WTC11 (cell line): ENCODE results near the gene TCEANC2. TPM values are rescaled to one million over a fixed set of nuclear protein-coding genes. Genes with fewer than 3 reads are reported as not detected.

Experiments used
- ATAC-seq: fragments of 200-7000 bp; cut with Tn5 transposase; 2 replicates; pipeline ENCODE4 v1.10.0; 2021; ENCODE audit warnings: mild to moderate bottlenecking, moderate library complexity
- CTCF ChIA-PET: fragments of 300-600 bp; sonication (Branson Sonifier 250); formaldehyde crosslinking; loops from one replicate; lab custom pipeline; 2021; ENCODE audit warnings: antibody characterized with exemption; lab: Charles Lee
- POLR2A ChIA-PET: fragments of 350-600 bp; sonication (Branson Sonifier 250); formaldehyde crosslinking; loops from one replicate; lab custom pipeline; 2021; ENCODE audit warnings: antibody characterized with exemption; lab: Charles Lee
- DNase-seq: peaks from one replicate; pipeline ENCODE4 v3.0.0; 2021; ENCODE audit warnings: low spot score
- H3K27ac Mint-ChIP-seq: 2 replicates; pipeline ENCODE4 v1.8.0; 2021; ENCODE audit warnings: mixed read lengths
- H3K27me3 Mint-ChIP-seq: 2 replicates; pipeline ENCODE4 v1.8.0; 2021; ENCODE audit warnings: low read depth, mild to moderate bottlenecking, moderate library complexity, mixed read lengths
- H3K36me3 Mint-ChIP-seq: 2 replicates; pipeline ENCODE4 v1.8.0; 2021; ENCODE audit warnings: mixed read lengths
- H3K4me1 Mint-ChIP-seq: 2 replicates; pipeline ENCODE4 v1.8.0; 2022; ENCODE audit warnings: mixed read lengths
- H3K4me3 Mint-ChIP-seq: 2 replicates; pipeline ENCODE4 v1.8.0; 2021; ENCODE audit warnings: mild to moderate bottlenecking, moderate library complexity, mixed read lengths
- H3K9me3 Mint-ChIP-seq: 2 replicates; pipeline ENCODE4 v1.8.0; 2021; ENCODE audit warnings: mixed read lengths
- ELF4 ChIP-seq: sonication (generic); formaldehyde crosslinking; IDR thresholded peaks from 2 replicates; pipeline ENCODE4 v1.8.1; 2022; ENCODE audit warnings: low read depth, mild to moderate bottlenecking, moderate library complexity, missing genetic modification reagents
- KAT7 ChIP-seq: sonication (generic); formaldehyde crosslinking; IDR thresholded peaks from 2 replicates; pipeline ENCODE4 v1.8.1; 2023; ENCODE audit warnings: missing genetic modification reagents, mild to moderate bottlenecking, borderline replicate concordance
- MXD4 ChIP-seq: fragments of 250-450 bp; sonication (Bioruptor Pico); IDR thresholded peaks from 2 replicates; pipeline ENCODE4 v1.8.0; 2021; ENCODE audit warnings: mild to moderate bottlenecking, moderate library complexity, borderline replicate concordance
- NFATC4 ChIP-seq: fragments of 250-450 bp; sonication (Bioruptor Pico); IDR thresholded peaks from 2 replicates; pipeline ENCODE4 v1.9.0; 2021; ENCODE audit warnings: mild to moderate bottlenecking
- NR2C2 ChIP-seq: sonication (generic); formaldehyde crosslinking; IDR thresholded peaks from 2 replicates; pipeline ENCODE4 v1.8.0; 2022; ENCODE audit warnings: mild to moderate bottlenecking, missing genetic modification reagents
- PRRX2 ChIP-seq: fragments of 250-450 bp; sonication (Bioruptor Pico); IDR thresholded peaks from 2 replicates; pipeline ENCODE4 v1.8.0; 2021; ENCODE audit warnings: mild to moderate bottlenecking
- ZNF263 ChIP-seq: sonication (generic); formaldehyde crosslinking; IDR thresholded peaks from 2 replicates; pipeline ENCODE4 v1.8.1; 2022; ENCODE audit warnings: low read depth, mild to moderate bottlenecking, moderate library complexity, missing genetic modification reagents
- ZNF423 ChIP-seq: fragments of 250-450 bp; sonication (Bioruptor Pico); IDR thresholded peaks from 2 replicates; pipeline ENCODE4 v2.1.2; 2022; ENCODE audit warnings: mild to moderate bottlenecking, moderate library complexity
- total RNA-seq: library from RNA; stranded (reverse); gene quantifications from 3 replicates; pipeline ENCODE4 v1.2.3, GENCODE V29; 2021
- TF ChIP-seq, protein P1 (sequence below): sonication (generic); formaldehyde crosslinking; IDR thresholded peaks from 2 replicates; pipeline ENCODE4 v1.8.0; 2023; ENCODE audit warnings: mild to moderate bottlenecking, missing genetic modification reagents
- TF ChIP-seq, protein P2 (sequence below): sonication (generic); formaldehyde crosslinking; IDR thresholded peaks from 2 replicates; pipeline ENCODE4 v1.8.1; 2023; ENCODE audit warnings: mild to moderate bottlenecking, missing genetic modification reagents, moderate library complexity
- TF ChIP-seq, protein P3 (sequence below): sonication (generic); formaldehyde crosslinking; IDR thresholded peaks from 2 replicates; pipeline ENCODE4 v1.8.0; 2023; ENCODE audit warnings: missing genetic modification reagents, mild to moderate bottlenecking, borderline replicate concordance
- TF ChIP-seq, protein P4 (sequence below): fragments of 250-450 bp; sonication (Bioruptor Pico); IDR thresholded peaks from 2 replicates; pipeline ENCODE4 v1.9.0; 2021; ENCODE audit warnings: mild to moderate bottlenecking, borderline replicate concordance
- TF ChIP-seq, protein P5 (sequence below): sonication (generic); formaldehyde crosslinking; IDR thresholded peaks from 2 replicates; pipeline ENCODE4 v1.8.1; 2023; ENCODE audit warnings: mild to moderate bottlenecking, moderate library complexity, missing genetic modification reagents
- TF ChIP-seq, protein P6 (sequence below): sonication (generic); formaldehyde crosslinking; IDR thresholded peaks from 2 replicates; pipeline ENCODE4 v1.8.0; 2022; ENCODE audit warnings: mild to moderate bottlenecking, missing genetic modification reagents

Gene TCEANC2
- total RNA-seq, 1 experiment from 2014 or later, result 6.3 TPM

DNA sequence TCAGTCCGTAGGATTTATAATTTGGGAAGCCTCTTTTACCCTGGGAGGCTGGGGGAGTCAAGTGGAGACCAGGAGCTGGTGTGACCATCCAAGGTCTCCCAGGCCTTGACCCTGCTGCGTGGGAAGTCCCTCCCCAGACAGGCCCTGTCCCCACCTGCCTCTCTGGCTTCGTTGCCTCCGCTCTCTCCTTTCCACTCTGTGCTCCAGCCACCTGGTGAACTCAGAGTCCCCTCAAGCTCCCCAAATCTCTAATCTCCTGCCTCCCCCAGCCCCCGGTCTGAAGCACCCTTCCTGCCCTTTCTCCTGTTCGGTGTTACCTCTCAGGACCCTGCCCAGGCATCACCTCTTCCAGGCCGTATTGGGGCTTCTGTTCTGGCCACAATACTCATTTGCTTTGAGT lies 71.5 kb downstream of the TCEANC2 start:
- ChIA-PET POLR2A (no interaction called here), CTCF (interaction anchor here (0.6 to 2.2 kb wide), 15 partner anchors 10 to 375 kb away, joined by 3 to 14 read pairs (median 4); no protein-coding TSS in a partner anchor)
- Mint-ChIP-seq H3K27me3 (peaks cover 20% of the 10 kb centered on the region), H3K4me3 (no peak overlapping the region), H3K4me1 (peaks cover 29% of the 10 kb centered on the region), H3K9me3 (peaks cover 4% of the 10 kb centered on the region; the same call in 1 of the 2 replicates), H3K36me3 (no peaks in the 10 kb centered on the region), H3K27ac (no peak overlapping the region)
- DNase-seq, result no peak
- ATAC-seq, result no peak
- TF ChIP-seq, protein P1, sequence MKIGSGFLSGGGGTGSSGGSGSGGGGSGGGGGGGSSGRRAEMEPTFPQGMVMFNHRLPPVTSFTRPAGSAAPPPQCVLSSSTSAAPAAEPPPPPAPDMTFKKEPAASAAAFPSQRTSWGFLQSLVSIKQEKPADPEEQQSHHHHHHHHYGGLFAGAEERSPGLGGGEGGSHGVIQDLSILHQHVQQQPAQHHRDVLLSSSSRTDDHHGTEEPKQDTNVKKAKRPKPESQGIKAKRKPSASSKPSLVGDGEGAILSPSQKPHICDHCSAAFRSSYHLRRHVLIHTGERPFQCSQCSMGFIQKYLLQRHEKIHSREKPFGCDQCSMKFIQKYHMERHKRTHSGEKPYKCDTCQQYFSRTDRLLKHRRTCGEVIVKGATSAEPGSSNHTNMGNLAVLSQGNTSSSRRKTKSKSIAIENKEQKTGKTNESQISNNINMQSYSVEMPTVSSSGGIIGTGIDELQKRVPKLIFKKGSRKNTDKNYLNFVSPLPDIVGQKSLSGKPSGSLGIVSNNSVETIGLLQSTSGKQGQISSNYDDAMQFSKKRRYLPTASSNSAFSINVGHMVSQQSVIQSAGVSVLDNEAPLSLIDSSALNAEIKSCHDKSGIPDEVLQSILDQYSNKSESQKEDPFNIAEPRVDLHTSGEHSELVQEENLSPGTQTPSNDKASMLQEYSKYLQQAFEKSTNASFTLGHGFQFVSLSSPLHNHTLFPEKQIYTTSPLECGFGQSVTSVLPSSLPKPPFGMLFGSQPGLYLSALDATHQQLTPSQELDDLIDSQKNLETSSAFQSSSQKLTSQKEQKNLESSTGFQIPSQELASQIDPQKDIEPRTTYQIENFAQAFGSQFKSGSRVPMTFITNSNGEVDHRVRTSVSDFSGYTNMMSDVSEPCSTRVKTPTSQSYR (CRISPR knock-in tag), result no peak

DNA sequence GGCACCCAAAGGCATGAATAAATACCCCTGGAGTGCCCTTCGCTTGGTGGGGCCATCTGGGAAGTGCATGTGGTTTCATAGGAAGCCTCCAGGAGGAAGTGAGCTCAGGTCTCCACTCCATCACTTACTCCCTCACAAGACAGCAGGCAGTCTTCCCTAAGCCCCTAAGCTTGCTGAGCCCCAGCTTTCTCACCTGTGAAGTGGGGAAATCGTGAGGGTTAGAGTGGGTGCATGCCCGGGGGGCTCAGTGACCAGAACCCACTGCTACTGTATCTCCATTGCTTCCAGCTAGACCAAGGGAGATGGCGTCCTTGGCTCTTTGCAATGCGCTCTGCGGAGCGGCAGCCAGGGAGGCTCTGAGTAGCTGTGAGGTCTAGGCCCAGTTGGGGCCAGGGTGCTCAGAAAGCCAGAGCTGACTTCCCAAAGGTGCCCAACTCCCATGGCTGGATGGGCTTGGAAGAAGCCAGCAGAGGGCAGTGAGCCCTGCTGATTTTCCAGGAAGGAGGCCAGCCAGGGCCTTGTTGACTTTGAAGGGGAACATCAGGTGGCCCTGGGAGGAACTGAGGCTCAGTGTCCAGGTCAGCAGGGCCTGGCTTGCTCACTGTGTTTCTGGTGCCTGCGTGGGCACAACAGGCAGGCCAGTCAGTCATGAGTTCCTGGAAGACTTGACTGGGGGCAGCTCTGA lies 72.1 kb downstream of the TCEANC2 start:
- peaks cover 20% of the 10 kb centered on the region for H3K27me3 Mint-ChIP-seq
- H3K9me3 Mint-ChIP-seq, result peaks cover 4% of the 10 kb centered on the region; the same call in 1 of the 2 replicates
- no peaks in the 10 kb centered on the region for H3K36me3 Mint-ChIP-seq
- H3K4me1 Mint-ChIP-seq, result peaks cover 29% of the 10 kb centered on the region
- DNase-seq, result peak; percentile 34
- ChIA-PET POLR2A (no interaction called here), CTCF (interaction anchor here (0.6 to 2.2 kb wide), 15 partner anchors 9 to 374 kb away, joined by 3 to 14 read pairs (median 4); no protein-coding TSS in a partner anchor)
- no peak overlapping the region for H3K27ac Mint-ChIP-seq
- ATAC-seq, result peak; percentile 23
- no peak overlapping the region for H3K4me3 Mint-ChIP-seq
- TF ChIP-seq MXD4 (CRISPR knock-in tag) (no peak), ELF4 (CRISPR knock-in tag) (no peak), NFATC4 (CRISPR knock-in tag) (no peak), NR2C2 (no peak), PRRX2 (CRISPR knock-in tag) (no peak), ZNF263 (CRISPR knock-in tag) (no peak), ZNF423 (no peak), KAT7 (CRISPR knock-in tag) (no peak)
- TF ChIP-seq, protein P2, sequence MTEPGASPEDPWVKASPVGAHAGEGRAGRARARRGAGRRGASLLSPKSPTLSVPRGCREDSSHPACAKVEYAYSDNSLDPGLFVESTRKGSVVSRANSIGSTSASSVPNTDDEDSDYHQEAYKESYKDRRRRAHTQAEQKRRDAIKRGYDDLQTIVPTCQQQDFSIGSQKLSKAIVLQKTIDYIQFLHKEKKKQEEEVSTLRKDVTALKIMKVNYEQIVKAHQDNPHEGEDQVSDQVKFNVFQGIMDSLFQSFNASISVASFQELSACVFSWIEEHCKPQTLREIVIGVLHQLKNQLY (CRISPR knock-in tag), result no peak
- TF ChIP-seq, protein P3, sequence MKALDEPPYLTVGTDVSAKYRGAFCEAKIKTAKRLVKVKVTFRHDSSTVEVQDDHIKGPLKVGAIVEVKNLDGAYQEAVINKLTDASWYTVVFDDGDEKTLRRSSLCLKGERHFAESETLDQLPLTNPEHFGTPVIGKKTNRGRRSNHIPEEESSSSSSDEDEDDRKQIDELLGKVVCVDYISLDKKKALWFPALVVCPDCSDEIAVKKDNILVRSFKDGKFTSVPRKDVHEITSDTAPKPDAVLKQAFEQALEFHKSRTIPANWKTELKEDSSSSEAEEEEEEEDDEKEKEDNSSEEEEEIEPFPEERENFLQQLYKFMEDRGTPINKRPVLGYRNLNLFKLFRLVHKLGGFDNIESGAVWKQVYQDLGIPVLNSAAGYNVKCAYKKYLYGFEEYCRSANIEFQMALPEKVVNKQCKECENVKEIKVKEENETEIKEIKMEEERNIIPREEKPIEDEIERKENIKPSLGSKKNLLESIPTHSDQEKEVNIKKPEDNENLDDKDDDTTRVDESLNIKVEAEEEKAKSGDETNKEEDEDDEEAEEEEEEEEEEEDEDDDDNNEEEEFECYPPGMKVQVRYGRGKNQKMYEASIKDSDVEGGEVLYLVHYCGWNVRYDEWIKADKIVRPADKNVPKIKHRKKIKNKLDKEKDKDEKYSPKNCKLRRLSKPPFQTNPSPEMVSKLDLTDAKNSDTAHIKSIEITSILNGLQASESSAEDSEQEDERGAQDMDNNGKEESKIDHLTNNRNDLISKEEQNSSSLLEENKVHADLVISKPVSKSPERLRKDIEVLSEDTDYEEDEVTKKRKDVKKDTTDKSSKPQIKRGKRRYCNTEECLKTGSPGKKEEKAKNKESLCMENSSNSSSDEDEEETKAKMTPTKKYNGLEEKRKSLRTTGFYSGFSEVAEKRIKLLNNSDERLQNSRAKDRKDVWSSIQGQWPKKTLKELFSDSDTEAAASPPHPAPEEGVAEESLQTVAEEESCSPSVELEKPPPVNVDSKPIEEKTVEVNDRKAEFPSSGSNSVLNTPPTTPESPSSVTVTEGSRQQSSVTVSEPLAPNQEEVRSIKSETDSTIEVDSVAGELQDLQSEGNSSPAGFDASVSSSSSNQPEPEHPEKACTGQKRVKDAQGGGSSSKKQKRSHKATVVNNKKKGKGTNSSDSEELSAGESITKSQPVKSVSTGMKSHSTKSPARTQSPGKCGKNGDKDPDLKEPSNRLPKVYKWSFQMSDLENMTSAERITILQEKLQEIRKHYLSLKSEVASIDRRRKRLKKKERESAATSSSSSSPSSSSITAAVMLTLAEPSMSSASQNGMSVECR (CRISPR knock-in tag), result no peak
- TF ChIP-seq, protein P4, sequence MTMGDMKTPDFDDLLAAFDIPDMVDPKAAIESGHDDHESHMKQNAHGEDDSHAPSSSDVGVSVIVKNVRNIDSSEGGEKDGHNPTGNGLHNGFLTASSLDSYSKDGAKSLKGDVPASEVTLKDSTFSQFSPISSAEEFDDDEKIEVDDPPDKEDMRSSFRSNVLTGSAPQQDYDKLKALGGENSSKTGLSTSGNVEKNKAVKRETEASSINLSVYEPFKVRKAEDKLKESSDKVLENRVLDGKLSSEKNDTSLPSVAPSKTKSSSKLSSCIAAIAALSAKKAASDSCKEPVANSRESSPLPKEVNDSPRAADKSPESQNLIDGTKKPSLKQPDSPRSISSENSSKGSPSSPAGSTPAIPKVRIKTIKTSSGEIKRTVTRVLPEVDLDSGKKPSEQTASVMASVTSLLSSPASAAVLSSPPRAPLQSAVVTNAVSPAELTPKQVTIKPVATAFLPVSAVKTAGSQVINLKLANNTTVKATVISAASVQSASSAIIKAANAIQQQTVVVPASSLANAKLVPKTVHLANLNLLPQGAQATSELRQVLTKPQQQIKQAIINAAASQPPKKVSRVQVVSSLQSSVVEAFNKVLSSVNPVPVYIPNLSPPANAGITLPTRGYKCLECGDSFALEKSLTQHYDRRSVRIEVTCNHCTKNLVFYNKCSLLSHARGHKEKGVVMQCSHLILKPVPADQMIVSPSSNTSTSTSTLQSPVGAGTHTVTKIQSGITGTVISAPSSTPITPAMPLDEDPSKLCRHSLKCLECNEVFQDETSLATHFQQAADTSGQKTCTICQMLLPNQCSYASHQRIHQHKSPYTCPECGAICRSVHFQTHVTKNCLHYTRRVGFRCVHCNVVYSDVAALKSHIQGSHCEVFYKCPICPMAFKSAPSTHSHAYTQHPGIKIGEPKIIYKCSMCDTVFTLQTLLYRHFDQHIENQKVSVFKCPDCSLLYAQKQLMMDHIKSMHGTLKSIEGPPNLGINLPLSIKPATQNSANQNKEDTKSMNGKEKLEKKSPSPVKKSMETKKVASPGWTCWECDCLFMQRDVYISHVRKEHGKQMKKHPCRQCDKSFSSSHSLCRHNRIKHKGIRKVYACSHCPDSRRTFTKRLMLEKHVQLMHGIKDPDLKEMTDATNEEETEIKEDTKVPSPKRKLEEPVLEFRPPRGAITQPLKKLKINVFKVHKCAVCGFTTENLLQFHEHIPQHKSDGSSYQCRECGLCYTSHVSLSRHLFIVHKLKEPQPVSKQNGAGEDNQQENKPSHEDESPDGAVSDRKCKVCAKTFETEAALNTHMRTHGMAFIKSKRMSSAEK (CRISPR knock-in tag), result no peak
- TF ChIP-seq, protein P5, sequence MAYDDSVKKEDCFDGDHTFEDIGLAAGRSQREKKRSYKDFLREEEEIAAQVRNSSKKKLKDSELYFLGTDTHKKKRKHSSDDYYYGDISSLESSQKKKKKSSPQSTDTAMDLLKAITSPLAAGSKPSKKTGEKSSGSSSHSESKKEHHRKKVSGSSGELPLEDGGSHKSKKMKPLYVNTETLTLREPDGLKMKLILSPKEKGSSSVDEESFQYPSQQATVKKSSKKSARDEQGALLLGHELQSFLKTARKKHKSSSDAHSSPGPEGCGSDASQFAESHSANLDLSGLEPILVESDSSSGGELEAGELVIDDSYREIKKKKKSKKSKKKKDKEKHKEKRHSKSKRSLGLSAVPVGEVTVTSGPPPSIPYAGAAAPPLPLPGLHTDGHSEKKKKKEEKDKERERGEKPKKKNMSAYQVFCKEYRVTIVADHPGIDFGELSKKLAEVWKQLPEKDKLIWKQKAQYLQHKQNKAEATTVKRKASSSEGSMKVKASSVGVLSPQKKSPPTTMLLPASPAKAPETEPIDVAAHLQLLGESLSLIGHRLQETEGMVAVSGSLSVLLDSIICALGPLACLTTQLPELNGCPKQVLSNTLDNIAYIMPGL (CRISPR knock-in tag), result no peak
- TF ChIP-seq, protein P6, sequence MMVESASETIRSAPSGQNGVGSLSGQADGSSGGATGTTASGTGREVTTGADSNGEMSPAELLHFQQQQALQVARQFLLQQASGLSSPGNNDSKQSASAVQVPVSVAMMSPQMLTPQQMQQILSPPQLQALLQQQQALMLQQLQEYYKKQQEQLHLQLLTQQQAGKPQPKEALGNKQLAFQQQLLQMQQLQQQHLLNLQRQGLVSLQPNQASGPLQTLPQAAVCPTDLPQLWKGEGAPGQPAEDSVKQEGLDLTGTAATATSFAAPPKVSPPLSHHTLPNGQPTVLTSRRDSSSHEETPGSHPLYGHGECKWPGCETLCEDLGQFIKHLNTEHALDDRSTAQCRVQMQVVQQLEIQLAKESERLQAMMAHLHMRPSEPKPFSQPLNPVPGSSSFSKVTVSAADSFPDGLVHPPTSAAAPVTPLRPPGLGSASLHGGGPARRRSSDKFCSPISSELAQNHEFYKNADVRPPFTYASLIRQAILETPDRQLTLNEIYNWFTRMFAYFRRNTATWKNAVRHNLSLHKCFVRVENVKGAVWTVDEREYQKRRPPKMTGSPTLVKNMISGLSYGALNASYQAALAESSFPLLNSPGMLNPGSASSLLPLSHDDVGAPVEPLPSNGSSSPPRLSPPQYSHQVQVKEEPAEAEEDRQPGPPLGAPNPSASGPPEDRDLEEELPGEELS (CRISPR knock-in tag), result no peak
